Measurements from ENCODE around the gene IRAK1.

Gene IRAK1

DNA sequence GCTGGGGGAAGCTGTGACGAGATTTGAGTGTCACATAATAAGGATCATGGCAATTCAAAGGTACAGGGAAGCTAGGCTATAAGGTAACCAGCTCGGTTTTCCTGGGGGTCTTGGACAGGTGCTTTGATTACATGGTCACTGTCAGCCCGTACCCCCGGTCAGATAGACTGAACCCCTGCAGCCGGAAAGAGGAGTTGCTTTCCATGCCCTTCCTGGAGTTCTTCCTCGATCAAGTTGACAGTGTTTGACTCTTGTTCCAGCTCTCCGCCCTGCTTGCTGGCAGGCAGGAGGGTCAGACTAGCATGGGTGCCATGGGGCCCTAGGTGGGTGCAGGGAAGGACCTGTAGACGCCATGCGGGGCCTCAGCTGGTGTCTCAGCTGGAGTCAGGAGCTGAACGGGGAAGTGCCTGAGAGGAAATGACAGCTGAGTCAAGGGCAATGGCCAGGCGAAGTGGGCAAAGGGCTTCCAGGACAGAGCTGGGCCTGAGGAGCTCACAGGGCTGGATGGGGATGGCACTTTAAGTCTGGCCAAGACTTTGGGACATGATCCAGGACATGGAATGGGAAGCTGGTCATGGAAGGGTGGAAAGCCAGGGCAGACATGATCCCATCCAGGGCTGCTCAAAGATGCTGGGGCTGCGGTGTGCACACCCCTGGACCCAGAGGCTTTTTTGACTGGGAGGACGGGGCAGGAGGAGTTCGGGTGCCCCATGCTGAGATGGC lies 45.5 kb downstream of the IRAK1 start:
- Histone ChIP-seq H3K27ac (ENCODE audit: low read length) (peak overlapping the region; percentile 95), H3K4me1 (ENCODE audit: control insufficient read depth in 1 of 2, insufficient read depth in 2 of 2, low read length in 2 of 2) (peaks cover 5 to 23% of the 10 kb centered on the region in 2 donors), H3K27me3 (ENCODE audit: low read depth, low read length) (no peaks in the 10 kb centered on the region), H3K36me3 (ENCODE audit: control insufficient read depth in 1 of 2, insufficient read depth in 2 of 2, low read length in 2 of 2) (peaks cover 0 to 5% of the 10 kb centered on the region in 2 donors), H3K4me3 (ENCODE audit: low read depth in 1 of 2, low read length in 2 of 2) (peak overlapping the region; percentile 56 to 68), H3K9me3 (ENCODE audit: control insufficient read depth in 1 of 2, low read length in 2 of 2) (no peaks in the 10 kb centered on the region)

DNA sequence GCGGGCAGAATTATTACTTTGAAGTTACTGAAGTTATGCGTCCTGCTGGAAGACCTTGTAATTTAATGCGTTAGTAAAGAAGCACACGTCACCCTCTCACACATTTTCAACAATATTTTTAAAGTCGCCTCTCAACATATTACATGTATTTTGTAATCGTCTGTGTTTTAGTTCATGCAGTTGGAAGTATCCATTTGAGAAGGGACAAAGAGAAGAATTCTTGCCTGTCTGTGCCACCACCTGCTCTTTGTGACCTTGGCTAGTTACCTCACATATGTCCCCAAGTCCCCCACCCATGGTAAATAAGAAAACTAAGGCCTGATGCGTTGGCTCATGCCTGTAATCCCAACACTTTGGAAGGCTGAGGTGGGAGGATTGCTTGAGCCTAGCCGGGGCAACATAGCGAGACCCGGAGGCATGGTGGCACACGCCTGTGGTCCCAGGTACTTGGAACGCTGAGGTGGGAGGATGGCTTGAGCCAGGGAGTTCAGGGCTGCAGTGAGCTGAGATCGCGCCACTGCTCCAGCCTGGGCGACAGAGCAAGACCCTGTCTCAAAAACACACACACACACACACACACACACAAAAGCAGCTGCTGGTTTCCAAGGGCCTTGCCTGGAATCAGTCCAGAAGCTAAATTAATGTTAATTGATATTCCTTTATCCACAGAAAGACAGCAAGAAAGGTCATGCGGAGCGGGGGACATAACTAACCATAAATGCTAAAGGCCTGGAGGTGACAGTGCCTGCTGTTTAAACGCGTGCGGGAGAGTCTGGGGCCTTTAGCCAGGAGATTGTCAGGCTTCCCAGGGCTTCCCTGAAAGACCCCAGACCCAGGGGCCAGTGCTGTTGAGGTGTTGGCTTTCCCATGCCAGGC lies 46.3 kb downstream of the IRAK1 start:
- Histone ChIP-seq H3K27ac (ENCODE audit: low read length) (peak overlapping the region; percentile 95), H3K4me1 (ENCODE audit: control insufficient read depth in 1 of 2, insufficient read depth in 2 of 2, low read length in 2 of 2) (peaks cover 7 to 29% of the 10 kb centered on the region in 2 donors), H3K9me3 (ENCODE audit: control insufficient read depth in 1 of 2, low read length in 2 of 2) (no peaks in the 10 kb centered on the region), H3K27me3 (ENCODE audit: low read depth, low read length) (no peaks in the 10 kb centered on the region), H3K36me3 (ENCODE audit: control insufficient read depth in 1 of 2, insufficient read depth in 2 of 2, low read length in 2 of 2) (peaks cover 0 to 5% of the 10 kb centered on the region in 2 donors), H3K4me3 (ENCODE audit: low read depth in 1 of 2, low read length in 2 of 2) (peak overlapping the region; percentile 56 to 68)

DNA sequence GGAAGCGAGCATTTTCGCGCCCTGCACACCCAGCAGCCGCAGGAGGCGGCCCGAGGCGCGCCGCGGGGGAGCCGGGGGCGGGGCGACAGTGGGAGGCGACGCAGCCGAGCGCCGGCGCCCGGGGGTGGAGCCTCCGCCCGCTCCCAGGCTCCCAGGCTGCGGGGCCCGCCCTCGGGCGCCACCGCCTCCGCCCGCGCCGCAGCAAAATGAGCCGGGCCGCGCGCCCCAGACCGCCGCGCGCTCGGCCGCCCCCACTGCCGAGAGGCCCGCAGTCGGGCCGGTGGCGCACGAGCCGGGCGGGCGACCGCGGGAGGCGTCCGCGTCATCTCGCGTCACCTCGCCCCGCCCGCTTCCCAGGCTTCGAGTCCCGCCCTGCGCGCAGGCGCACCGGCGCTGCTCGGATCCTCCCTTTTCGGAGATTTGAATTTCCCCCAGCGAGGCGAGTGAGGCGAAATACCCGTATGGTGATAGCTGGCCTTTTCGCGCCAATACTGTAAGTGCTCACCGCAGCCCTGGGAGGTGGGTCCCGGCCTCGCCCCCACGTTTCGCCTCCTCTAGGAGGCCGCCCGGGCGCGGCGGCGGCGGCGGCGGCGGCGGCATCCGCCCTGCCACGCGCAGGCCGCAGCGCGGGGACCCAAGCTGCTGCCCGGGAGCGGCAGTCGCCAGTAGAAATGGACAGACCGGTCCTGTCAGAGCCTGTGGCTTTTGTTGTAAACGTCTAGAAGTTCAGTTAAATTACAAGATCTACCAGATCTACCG lies 47.2 kb downstream of the IRAK1 start, which contains the start of gene TMEM187:
Gene TMEM187 (plus strand): TSS at position 387 of the 759 bp plus-strand sequence. CDS start 9,309 bp downstream, outside the sequence.
- H3K27ac ChIP-seq (ENCODE audit: low read length): peak within 1 kb of the TSS; percentile 95
- peaks cover 0 to 5% of the 10 kb centered on the region in 2 donors for H3K36me3 ChIP-seq (ENCODE audit: control insufficient read depth in 1 of 2, insufficient read depth in 2 of 2, low read length in 2 of 2)
- H3K9me3 ChIP-seq (ENCODE audit: control insufficient read depth in 1 of 2, low read length in 2 of 2): no peaks in the 10 kb centered on the region
- peaks cover 11 to 37% of the 10 kb centered on the region in 2 donors for H3K4me1 ChIP-seq (ENCODE audit: control insufficient read depth in 1 of 2, insufficient read depth in 2 of 2, low read length in 2 of 2)
- peak within 1 kb of the TSS; percentile 76 to 80 for H3K4me3 ChIP-seq (ENCODE audit: low read depth in 1 of 2, low read length in 2 of 2)
- no peaks in the 10 kb centered on the region for H3K27me3 ChIP-seq (ENCODE audit: low read depth, low read length)

DNA sequence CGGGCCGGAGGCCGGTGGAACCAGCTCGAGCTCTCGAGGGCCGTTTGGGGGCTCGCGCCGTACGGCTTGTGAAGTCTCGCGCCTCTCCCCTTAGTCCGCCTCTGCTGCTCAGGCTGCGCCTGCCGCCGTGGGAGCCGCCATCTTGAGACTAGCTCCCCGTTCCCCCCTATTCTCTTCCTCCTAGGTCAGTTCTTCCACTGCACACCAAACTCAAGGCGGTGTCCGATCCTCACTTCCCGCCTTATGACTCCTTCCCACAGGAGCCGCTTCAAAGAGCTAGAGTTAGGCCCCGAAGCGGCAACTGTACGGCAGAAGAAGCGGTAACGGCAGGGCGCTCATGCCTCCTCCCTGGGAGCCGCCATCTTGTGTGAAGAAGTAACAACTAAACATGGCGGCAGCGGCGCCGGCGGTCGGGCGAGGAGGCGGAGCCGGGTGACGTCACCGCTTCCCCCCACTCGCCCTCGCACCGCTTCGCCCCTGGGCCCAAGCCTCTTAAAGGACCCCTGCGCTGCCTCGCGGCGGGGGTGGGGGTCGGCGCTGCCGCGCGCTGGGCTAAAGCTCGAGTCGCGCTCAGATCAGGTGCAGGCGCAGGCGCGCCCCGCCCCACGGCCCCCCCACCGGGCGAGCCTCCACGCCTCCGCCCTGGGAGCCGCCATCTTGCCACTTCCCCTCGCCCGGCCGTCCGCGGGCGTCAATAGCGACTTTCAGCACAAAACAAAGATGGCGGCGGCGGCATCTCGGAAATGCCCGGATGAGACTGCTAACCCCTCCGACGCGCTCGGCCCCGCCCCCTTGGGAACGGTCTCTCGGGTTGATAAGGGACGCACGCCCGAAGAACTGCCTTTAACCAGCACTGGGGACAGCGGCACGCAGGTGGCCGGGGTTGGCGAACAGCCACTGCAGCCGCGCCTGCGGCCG lies 48.0 kb downstream of the IRAK1 start, which contains the start of gene HCFC1:
Gene HCFC1 (minus strand): TSS at position 369 of the 918 bp plus-strand sequence. CDS start 978 bp downstream, outside the sequence.
- H3K27me3 ChIP-seq (ENCODE audit: low read depth, low read length): no peaks in the 10 kb centered on the region
- peak within 1 kb of the TSS; percentile 76 to 80 for H3K4me3 ChIP-seq (ENCODE audit: low read depth in 1 of 2, low read length in 2 of 2)
- peak within 1 kb of the TSS; percentile 95 for H3K27ac ChIP-seq (ENCODE audit: low read length)
- peaks cover 11 to 45% of the 10 kb centered on the region in 2 donors for H3K4me1 ChIP-seq (ENCODE audit: control insufficient read depth in 1 of 2, insufficient read depth in 2 of 2, low read length in 2 of 2)
- H3K9me3 ChIP-seq (ENCODE audit: control insufficient read depth in 1 of 2, low read length in 2 of 2): no peaks in the 10 kb centered on the region
- H3K36me3 ChIP-seq (ENCODE audit: control insufficient read depth in 1 of 2, insufficient read depth in 2 of 2, low read length in 2 of 2): peaks cover 0 to 5% of the 10 kb centered on the region in 2 donors

DNA sequence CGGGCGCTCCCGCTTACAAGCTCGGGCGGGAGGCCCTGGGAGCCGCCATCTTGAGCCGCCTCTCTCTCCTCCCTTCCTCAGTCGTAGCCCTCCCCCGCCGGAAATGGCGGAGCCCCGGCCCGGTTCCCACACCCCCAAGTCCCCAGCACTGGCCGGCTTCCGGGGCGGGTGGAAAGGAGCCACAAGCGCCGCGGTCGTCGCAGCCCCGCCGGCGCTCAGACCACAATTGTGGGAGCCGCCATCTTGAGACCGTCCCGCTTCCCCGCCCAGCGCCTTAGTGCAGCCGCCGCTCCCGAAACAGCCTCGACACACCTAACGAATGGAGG lies 48.6 kb downstream of the IRAK1 start:
- Histone ChIP-seq H3K9me3 (ENCODE audit: control insufficient read depth in 1 of 2, low read length in 2 of 2) (no peaks in the 10 kb centered on the region), H3K4me3 (ENCODE audit: low read depth in 1 of 2, low read length in 2 of 2) (peak overlapping the region; percentile 76 to 80), H3K27ac (ENCODE audit: low read length) (peak overlapping the region; percentile 94), H3K36me3 (ENCODE audit: control insufficient read depth in 1 of 2, insufficient read depth in 2 of 2, low read length in 2 of 2) (peaks cover 0 to 5% of the 10 kb centered on the region in 2 donors), H3K27me3 (ENCODE audit: low read depth, low read length) (no peaks in the 10 kb centered on the region), H3K4me1 (ENCODE audit: control insufficient read depth in 1 of 2, insufficient read depth in 2 of 2, low read length in 2 of 2) (peaks cover 11 to 51% of the 10 kb centered on the region in 2 donors)

DNA sequence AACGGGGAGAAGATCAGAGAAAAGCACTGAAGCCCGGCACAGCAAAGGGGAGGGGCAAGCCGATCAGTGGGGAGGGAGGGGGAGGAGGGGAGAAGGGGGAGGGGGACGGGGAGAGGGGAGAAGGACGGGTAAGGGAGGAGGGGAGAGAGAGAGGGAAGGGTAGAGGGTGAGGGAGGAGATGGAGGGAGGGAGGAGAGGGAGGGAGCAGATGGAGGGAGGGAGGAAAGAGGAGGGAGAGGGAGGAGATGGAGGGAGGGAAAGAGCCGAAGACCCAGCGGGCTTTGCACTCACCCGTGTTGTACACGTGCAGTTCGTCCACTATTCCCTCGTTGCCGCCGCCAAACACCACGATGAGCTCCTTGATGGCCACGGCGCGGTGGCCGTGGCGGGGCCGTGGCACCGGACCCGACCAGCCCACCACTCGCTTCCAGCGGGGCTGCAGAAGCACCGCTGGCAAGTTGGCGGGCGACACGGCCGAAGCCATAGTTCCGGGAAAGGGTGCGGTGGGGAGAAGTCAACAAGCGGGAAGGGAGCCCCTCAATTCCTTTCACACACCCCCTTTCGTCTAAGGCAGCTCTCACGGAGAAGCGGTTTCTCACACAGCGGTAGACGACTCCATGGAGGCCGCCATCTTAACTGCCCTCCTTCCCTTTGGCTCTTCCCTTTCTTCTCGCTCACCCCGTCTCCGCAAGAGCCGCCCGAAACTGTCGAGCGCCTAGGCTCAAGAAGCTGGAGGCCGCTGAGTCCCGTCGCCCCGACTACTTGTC lies 49.2 kb downstream of the IRAK1 start:
- Histone ChIP-seq H3K9me3 (ENCODE audit: control insufficient read depth in 1 of 2, low read length in 2 of 2) (no peaks in the 10 kb centered on the region), H3K27me3 (ENCODE audit: low read depth, low read length) (no peaks in the 10 kb centered on the region), H3K4me3 (ENCODE audit: low read depth in 1 of 2, low read length in 2 of 2) (peak overlapping the region; percentile 67 to 76), H3K36me3 (ENCODE audit: control insufficient read depth in 1 of 2, insufficient read depth in 2 of 2, low read length in 2 of 2) (peaks cover 0 to 5% of the 10 kb centered on the region in 2 donors), H3K4me1 (ENCODE audit: control insufficient read depth in 1 of 2, insufficient read depth in 2 of 2, low read length in 2 of 2) (peaks cover 11 to 57% of the 10 kb centered on the region in 2 donors), H3K27ac (ENCODE audit: low read length) (peak overlapping the region; percentile 94)

DNA sequence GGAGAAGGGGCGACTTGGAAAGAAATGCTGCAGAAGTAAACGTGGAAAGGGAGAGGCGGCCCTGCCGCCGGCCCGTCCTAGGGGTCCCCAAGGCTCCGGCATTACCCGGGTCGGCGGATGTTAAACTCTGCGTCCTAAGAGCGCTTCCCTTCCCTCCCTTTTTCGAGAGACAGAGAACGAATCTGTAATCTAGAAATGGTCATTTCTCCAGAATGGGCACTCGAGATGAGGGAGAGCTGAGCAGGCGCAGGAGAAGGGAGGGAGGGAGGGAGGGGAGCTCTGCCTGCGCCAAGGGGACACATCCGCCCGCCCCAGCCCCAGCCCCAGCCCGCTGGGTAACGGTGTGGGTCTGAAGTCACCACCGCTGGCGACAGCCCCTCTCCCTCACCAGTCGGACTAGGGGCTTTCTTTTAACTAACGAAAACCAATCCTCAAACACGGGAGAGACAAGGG lies 49.8 kb downstream of the IRAK1 start:
- peaks cover 0 to 5% of the 10 kb centered on the region in 2 donors for H3K36me3 ChIP-seq (ENCODE audit: control insufficient read depth in 1 of 2, insufficient read depth in 2 of 2, low read length in 2 of 2)
- peak overlapping the region; percentile 67 to 76 for H3K4me3 ChIP-seq (ENCODE audit: low read depth in 1 of 2, low read length in 2 of 2)
- H3K27me3 ChIP-seq (ENCODE audit: low read depth, low read length): no peaks in the 10 kb centered on the region
- H3K4me1 ChIP-seq (ENCODE audit: control insufficient read depth in 1 of 2, insufficient read depth in 2 of 2, low read length in 2 of 2): peaks cover 11 to 57% of the 10 kb centered on the region in 2 donors
- no peak overlapping the region for H3K27ac ChIP-seq (ENCODE audit: low read length)
- no peaks in the 10 kb centered on the region for H3K9me3 ChIP-seq (ENCODE audit: control insufficient read depth in 1 of 2, low read length in 2 of 2)

DNA sequence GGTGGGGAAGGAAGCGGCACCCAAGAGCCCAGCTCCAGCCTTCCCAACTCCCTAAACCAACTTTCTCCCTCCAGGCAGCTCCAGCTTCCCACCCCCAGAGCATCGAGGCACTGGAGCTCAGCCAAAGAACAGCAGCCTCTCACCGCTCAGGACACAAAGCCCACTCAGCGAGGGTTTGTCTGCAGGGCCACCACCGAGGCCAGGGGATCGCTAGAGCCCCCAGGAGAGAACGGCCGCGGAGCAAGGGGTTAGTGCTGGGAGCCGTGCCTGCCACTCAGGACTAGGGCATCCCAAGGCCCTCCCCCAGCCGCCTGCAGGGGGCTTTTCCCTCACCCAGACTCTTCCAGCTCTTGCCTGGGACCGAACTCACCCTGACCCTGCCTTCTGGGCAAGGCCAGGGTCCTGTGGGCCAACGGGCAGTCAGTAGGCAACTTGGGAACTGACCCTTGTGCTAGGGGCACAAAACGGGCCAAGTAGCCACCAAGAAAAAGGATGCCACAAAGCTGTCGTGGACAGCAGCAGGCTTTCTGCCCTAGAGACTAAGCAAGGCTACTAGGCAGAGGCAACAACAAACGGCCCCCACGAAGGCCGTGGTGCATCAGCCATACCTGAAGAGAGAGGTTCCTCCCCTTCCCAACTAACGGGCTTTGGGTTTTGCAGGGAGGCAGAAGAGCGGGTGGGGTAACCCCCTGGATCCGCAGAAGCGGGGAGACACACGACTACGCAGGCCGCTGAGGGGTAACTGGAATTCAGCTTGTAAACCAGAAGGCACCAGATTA lies 50.4 kb downstream of the IRAK1 start:
- no peaks in the 10 kb centered on the region for H3K9me3 ChIP-seq (ENCODE audit: control insufficient read depth in 1 of 2, low read length in 2 of 2)
- peaks cover 0 to 5% of the 10 kb centered on the region in 2 donors for H3K36me3 ChIP-seq (ENCODE audit: control insufficient read depth in 1 of 2, insufficient read depth in 2 of 2, low read length in 2 of 2)
- H3K4me1 ChIP-seq (ENCODE audit: control insufficient read depth in 1 of 2, insufficient read depth in 2 of 2, low read length in 2 of 2): peaks cover 10 to 51% of the 10 kb centered on the region in 2 donors
- peak overlapping the region; percentile 67 to 76 for H3K4me3 ChIP-seq (ENCODE audit: low read depth in 1 of 2, low read length in 2 of 2)
- peak overlapping the region; percentile 51 for H3K27ac ChIP-seq (ENCODE audit: low read length)
- no peaks in the 10 kb centered on the region for H3K27me3 ChIP-seq (ENCODE audit: low read depth, low read length)

DNA sequence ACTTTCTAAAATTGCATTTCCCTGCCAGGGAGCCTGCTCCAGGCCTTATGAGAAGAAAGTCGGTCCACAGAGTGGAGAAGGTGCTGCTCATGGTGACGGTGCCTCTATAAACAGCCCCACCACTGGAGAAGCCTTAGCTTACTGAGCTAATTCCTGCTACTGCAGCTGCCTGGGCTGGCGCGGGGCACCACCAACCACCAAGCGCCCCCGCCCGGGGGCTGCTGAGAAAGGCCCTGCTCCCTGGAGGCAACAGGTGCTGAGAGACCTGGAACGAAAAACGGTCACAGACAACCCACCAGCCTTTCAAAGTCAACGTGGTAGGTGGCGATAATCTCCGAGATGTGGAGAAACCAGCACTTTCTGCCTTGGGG lies 51.0 kb downstream of the IRAK1 start:
- Histone ChIP-seq H3K4me3 (ENCODE audit: low read depth in 1 of 2, low read length in 2 of 2) (peak overlapping the region; percentile 67 to 76), H3K27ac (ENCODE audit: low read length) (peak overlapping the region; percentile 51), H3K4me1 (ENCODE audit: control insufficient read depth in 1 of 2, insufficient read depth in 2 of 2, low read length in 2 of 2) (peaks cover 5 to 47% of the 10 kb centered on the region in 2 donors), H3K9me3 (ENCODE audit: control insufficient read depth in 1 of 2, low read length in 2 of 2) (no peaks in the 10 kb centered on the region), H3K27me3 (ENCODE audit: low read depth, low read length) (no peaks in the 10 kb centered on the region), H3K36me3 (ENCODE audit: control insufficient read depth in 1 of 2, insufficient read depth in 2 of 2, low read length in 2 of 2) (peaks cover 0 to 6% of the 10 kb centered on the region in 2 donors)

Measured in muscle layer of duodenum (tissue), 2 donors.